ENCODE measurements around the gene MIB2. TPM values are rescaled to one million over a fixed set of nuclear protein-coding genes. Genes with fewer than 3 reads are reported as not detected.

The MIB2 gene
- total and polyA plus RNA-seq, 2 donors (not counting 1 experiment from before 2014, with no cell fraction given), result 7.1 to 74.3 TPM

GRCh38 chr1:1569341-1569740 is 46.0 kb upstream of the MIB2 start:
- peaks cover 1% of the 10 kb centered on the region for H4K20me1 ChIP-seq (ENCODE audit: control insufficient read depth, extremely low read depth, insufficient read depth, low read length)
- no peak overlapping the region for H2AFZ ChIP-seq (ENCODE audit: low read length)
- H3K4me3 ChIP-seq (replicated peaks in 1 of 4; ENCODE audit: control extremely low read depth in 1 of 4, insufficient read depth in 1 of 4, low read depth in 3 of 4, low read length in 4 of 4), result no peak overlapping the region
- H3K27me3 ChIP-seq (ENCODE audit: control insufficient read depth, insufficient read depth, low read length), result no peaks in the 10 kb centered on the region
- no peaks in the 10 kb centered on the region for H3K9me3 ChIP-seq (ENCODE audit: control insufficient read depth, insufficient read depth, low read depth, low read length)
- no peak overlapping the region for H3K4me2 ChIP-seq (ENCODE audit: extremely low read depth, insufficient read depth, low read length)
- H3K36me3 ChIP-seq (ENCODE audit: control insufficient read depth, insufficient read depth, low read length), result peaks cover 8% of the 10 kb centered on the region
- no peak for TF ChIP-seq EZH2 (IDR thresholded peaks at IDR 0.05; ENCODE audit: low read length, missing control alignments)
- TF ChIP-seq CTCF (conservative IDR thresholded peaks at IDR 0.05 in 1 of 2, IDR thresholded peaks at IDR 0.05 in 1 of 2; ENCODE audit: low read depth in 1 of 2, low read length in 2 of 2), result no peak
- no peak for DNase-seq (ENCODE audit: low read depth in 2 of 2)
- H3K9ac ChIP-seq (ENCODE audit: insufficient read depth, low read length), result no peak overlapping the region
- H3K27ac ChIP-seq (ENCODE audit: insufficient read depth, low read length), result peak overlapping the region; percentile 5
- H3K4me1 ChIP-seq (ENCODE audit: control insufficient read depth, extremely low read depth, insufficient read depth, low read length), result peaks cover 7% of the 10 kb centered on the region
- peaks cover 97% of the 10 kb centered on the region for H3K79me2 ChIP-seq (ENCODE audit: control insufficient read depth, insufficient read depth, low read length)

GRCh38 chr1:1573843-1574720 is 41.2 kb upstream of the MIB2 start:
- no peak for TF ChIP-seq EZH2 (IDR thresholded peaks at IDR 0.05; ENCODE audit: low read length, missing control alignments)
- TF ChIP-seq CTCF (conservative IDR thresholded peaks at IDR 0.05 in 1 of 2, IDR thresholded peaks at IDR 0.05 in 1 of 2; ENCODE audit: low read depth in 1 of 2, low read length in 2 of 2), result peak in 1 of 2 donors; percentile 21
- Histone ChIP-seq H3K36me3 (ENCODE audit: control insufficient read depth, insufficient read depth, low read length) (peaks cover 1% of the 10 kb centered on the region), H3K4me3 (replicated peaks in 1 of 4; ENCODE audit: control extremely low read depth in 1 of 4, insufficient read depth in 1 of 4, low read depth in 3 of 4, low read length in 4 of 4) (peak overlapping the region; percentile 83 to 97 (median 90)), H3K9me3 (ENCODE audit: control insufficient read depth, insufficient read depth, low read depth, low read length) (no peaks in the 10 kb centered on the region), H3K4me1 (ENCODE audit: control insufficient read depth, extremely low read depth, insufficient read depth, low read length) (peaks cover 6% of the 10 kb centered on the region), H3K79me2 (ENCODE audit: control insufficient read depth, insufficient read depth, low read length) (peaks cover 52% of the 10 kb centered on the region), H3K4me2 (ENCODE audit: extremely low read depth, insufficient read depth, low read length) (peak overlapping the region; percentile 95), H3K27me3 (ENCODE audit: control insufficient read depth, insufficient read depth, low read length) (peaks cover 5% of the 10 kb centered on the region), H4K20me1 (ENCODE audit: control insufficient read depth, extremely low read depth, insufficient read depth, low read length) (no peaks in the 10 kb centered on the region), H3K27ac (ENCODE audit: insufficient read depth, low read length) (peak overlapping the region; percentile 98), H2AFZ (ENCODE audit: low read length) (no peak overlapping the region), H3K9ac (ENCODE audit: insufficient read depth, low read length) (peak overlapping the region; percentile 100)
- peak; percentile 62 to 69 for DNase-seq (ENCODE audit: low read depth in 2 of 2)

- TF ChIP-seq EZH2 (IDR thresholded peaks at IDR 0.05; ENCODE audit: low read length, missing control alignments) (no peak), CTCF (conservative IDR thresholded peaks at IDR 0.05 in 1 of 2, IDR thresholded peaks at IDR 0.05 in 1 of 2; ENCODE audit: low read depth in 1 of 2, low read length in 2 of 2) (no peak)
- peak within 1 kb of the TSS; percentile 83 to 97 (median 90) for H3K4me3 ChIP-seq (replicated peaks in 1 of 4; ENCODE audit: control extremely low read depth in 1 of 4, insufficient read depth in 1 of 4, low read depth in 3 of 4, low read length in 4 of 4)
- H3K79me2 ChIP-seq (ENCODE audit: control insufficient read depth, insufficient read depth, low read length), result peaks cover 44% of the 10 kb centered on the region
- no peaks in the 10 kb centered on the region for H4K20me1 ChIP-seq (ENCODE audit: control insufficient read depth, extremely low read depth, insufficient read depth, low read length)
- peak within 1 kb of the TSS; percentile 99 for H3K4me2 ChIP-seq (ENCODE audit: extremely low read depth, insufficient read depth, low read length)
- peaks cover 6% of the 10 kb centered on the region for H3K4me1 ChIP-seq (ENCODE audit: control insufficient read depth, extremely low read depth, insufficient read depth, low read length)
- peak within 1 kb of the TSS; percentile 98 for H3K27ac ChIP-seq (ENCODE audit: insufficient read depth, low read length)
- peak within 1 kb of the TSS; percentile 57 for H2AFZ ChIP-seq (ENCODE audit: low read length)
- peak; percentile 90 to 94 for DNase-seq (ENCODE audit: low read depth in 2 of 2)
- H3K27me3 ChIP-seq (ENCODE audit: control insufficient read depth, insufficient read depth, low read length), result peaks cover 5% of the 10 kb centered on the region
- H3K9ac ChIP-seq (ENCODE audit: insufficient read depth, low read length), result peak within 1 kb of the TSS; percentile 100
- H3K9me3 ChIP-seq (ENCODE audit: control insufficient read depth, insufficient read depth, low read depth, low read length), result no peaks in the 10 kb centered on the region
- H3K36me3 ChIP-seq (ENCODE audit: control insufficient read depth, insufficient read depth, low read length), result peaks cover 1% of the 10 kb centered on the region
Observed at GRCh38 chr1:1574721-1575537, 40.4 kb upstream of the MIB2 start, which contains the start of gene SSU72. Gene SSU72 (minus strand): TSS chr1:1574863. CDS start chr1:1574557, 306 bp downstream.
